Measurements from ENCODE around the gene TMEM18. TPM values are rescaled to one million over a fixed set of nuclear protein-coding genes. Genes with fewer than 3 reads are reported as not detected.

TMEM18 gene
- total and polyA plus RNA-seq, 2 of the 13 experiments (the other 11 are each of a cell fraction or from before 2014, with no cell fraction given): 45.9 to 49.4 TPM

DNA sequence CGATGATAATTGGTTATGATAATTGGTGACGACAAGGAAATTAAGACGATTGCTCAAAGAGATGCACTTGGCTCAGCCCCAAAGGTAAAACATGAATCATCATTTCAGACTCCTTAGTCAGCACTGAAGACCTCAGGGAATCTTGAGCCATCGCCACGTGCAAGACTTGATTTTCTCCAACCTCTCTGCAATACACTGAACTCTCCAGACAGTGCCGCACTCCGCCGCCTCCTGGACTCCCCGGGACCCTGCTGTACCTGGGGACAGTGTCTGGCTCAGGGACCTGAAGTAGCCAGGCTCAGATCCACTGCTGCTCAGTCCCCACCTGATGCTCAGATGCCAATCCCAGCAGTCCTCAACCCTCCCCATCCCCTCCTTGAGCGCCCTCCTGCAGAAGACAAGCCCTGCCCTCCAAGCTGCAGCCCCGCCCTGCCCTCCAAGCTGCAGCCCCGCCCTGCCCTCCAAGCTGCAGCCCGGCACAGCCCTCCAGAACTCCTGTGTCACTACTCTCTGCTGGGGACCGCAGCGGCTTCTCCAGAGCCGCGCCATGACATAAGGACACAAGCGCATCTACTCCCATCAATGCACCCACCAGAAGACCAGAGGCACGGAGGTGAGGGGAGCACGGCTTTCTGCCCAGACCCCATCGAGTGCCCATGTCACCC, 1.1 kb downstream of the TMEM18 start (continued):
- TF ChIP-seq, protein P1, sequence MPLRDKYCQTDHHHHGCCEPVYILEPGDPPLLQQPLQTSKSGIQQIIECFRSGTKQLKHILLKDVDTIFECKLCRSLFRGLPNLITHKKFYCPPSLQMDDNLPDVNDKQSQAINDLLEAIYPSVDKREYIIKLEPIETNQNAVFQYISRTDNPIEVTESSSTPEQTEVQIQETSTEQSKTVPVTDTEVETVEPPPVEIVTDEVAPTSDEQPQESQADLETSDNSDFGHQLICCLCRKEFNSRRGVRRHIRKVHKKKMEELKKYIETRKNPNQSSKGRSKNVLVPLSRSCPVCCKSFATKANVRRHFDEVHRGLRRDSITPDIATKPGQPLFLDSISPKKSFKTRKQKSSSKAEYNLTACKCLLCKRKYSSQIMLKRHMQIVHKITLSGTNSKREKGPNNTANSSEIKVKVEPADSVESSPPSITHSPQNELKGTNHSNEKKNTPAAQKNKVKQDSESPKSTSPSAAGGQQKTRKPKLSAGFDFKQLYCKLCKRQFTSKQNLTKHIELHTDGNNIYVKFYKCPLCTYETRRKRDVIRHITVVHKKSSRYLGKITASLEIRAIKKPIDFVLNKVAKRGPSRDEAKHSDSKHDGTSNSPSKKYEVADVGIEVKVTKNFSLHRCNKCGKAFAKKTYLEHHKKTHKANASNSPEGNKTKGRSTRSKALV (CRISPR knock-in tag; IDR thresholded peaks at IDR 0.05): no peak
- no peak for TF ChIP-seq HNRNPUL1 (IDR thresholded peaks at IDR 0.05; ENCODE audit: low read depth, low read length)
- no peak for TF ChIP-seq NFYC (CRISPR knock-in tag; IDR thresholded peaks at IDR 0.05)
- TF ChIP-seq FOXJ3 (CRISPR knock-in tag; IDR thresholded peaks at IDR 0.05; ENCODE audit: borderline replicate concordance): no peak
- no peak for TF ChIP-seq GATAD1 (CRISPR knock-in tag; IDR thresholded peaks at IDR 0.05)
- no peak for TF ChIP-seq WIZ (CRISPR knock-in tag; IDR thresholded peaks at IDR 0.05)
- TF ChIP-seq ZNF224 (CRISPR knock-in tag; IDR thresholded peaks at IDR 0.05): no peak; the same call in 1 of the 2 replicates
- no peak for TF ChIP-seq ZSCAN25 (CRISPR knock-in tag; IDR thresholded peaks at IDR 0.05)
- no peak for TF ChIP-seq MBD4 (IDR thresholded peaks at IDR 0.05; ENCODE audit: borderline replicate concordance, low read length)
- peak; percentile 34; the same call in 1 of the 2 replicates for TF ChIP-seq IRF2 (CRISPR knock-in tag; IDR thresholded peaks at IDR 0.05)
- TF ChIP-seq, protein P2, sequence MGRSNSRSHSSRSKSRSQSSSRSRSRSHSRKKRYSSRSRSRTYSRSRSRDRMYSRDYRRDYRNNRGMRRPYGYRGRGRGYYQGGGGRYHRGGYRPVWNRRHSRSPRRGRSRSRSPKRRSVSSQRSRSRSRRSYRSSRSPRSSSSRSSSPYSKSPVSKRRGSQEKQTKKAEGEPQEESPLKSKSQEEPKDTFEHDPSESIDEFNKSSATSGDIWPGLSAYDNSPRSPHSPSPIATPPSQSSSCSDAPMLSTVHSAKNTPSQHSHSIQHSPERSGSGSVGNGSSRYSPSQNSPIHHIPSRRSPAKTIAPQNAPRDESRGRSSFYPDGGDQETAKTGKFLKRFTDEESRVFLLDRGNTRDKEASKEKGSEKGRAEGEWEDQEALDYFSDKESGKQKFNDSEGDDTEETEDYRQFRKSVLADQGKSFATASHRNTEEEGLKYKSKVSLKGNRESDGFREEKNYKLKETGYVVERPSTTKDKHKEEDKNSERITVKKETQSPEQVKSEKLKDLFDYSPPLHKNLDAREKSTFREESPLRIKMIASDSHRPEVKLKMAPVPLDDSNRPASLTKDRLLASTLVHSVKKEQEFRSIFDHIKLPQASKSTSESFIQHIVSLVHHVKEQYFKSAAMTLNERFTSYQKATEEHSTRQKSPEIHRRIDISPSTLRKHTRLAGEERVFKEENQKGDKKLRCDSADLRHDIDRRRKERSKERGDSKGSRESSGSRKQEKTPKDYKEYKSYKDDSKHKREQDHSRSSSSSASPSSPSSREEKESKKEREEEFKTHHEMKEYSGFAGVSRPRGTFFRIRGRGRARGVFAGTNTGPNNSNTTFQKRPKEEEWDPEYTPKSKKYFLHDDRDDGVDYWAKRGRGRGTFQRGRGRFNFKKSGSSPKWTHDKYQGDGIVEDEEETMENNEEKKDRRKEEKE (IDR thresholded peaks at IDR 0.05): no peak
- TF ChIP-seq, protein P3, sequence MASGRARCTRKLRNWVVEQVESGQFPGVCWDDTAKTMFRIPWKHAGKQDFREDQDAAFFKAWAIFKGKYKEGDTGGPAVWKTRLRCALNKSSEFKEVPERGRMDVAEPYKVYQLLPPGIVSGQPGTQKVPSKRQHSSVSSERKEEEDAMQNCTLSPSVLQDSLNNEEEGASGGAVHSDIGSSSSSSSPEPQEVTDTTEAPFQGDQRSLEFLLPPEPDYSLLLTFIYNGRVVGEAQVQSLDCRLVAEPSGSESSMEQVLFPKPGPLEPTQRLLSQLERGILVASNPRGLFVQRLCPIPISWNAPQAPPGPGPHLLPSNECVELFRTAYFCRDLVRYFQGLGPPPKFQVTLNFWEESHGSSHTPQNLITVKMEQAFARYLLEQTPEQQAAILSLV (CRISPR knock-in tag; IDR thresholded peaks at IDR 0.05; ENCODE audit: borderline replicate concordance): 0 out of 2 replicates have a peak, but pooled peaks have one; percentile 61
- TF ChIP-seq ZBTB20 (CRISPR knock-in tag; IDR thresholded peaks at IDR 0.05; ENCODE audit: borderline replicate concordance, low read depth): no peak; the same call in 1 of the 2 replicates
- 0 out of 2 replicates have a peak, but pooled peaks have one; percentile 24 for TF ChIP-seq ZNF550 (CRISPR knock-in tag; IDR thresholded peaks at IDR 0.05; ENCODE audit: borderline replicate concordance)
- TF ChIP-seq, protein P4, sequence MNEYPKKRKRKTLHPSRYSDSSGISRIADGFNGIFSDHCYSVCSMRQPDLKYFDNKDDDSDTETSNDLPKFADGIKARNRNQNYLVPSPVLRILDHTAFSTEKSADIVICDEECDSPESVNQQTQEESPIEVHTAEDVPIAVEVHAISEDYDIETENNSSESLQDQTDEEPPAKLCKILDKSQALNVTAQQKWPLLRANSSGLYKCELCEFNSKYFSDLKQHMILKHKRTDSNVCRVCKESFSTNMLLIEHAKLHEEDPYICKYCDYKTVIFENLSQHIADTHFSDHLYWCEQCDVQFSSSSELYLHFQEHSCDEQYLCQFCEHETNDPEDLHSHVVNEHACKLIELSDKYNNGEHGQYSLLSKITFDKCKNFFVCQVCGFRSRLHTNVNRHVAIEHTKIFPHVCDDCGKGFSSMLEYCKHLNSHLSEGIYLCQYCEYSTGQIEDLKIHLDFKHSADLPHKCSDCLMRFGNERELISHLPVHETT (CRISPR knock-in tag; conservative IDR thresholded peaks at IDR 0.05): no peak
- peak; percentile 50; the same call in 1 of the 2 replicates for TF ChIP-seq ZNF263 (CRISPR knock-in tag; IDR thresholded peaks at IDR 0.05)
- no peak for TF ChIP-seq RBM39 (IDR thresholded peaks at IDR 0.05; ENCODE audit: low read depth, low read length, poor library complexity, severe bottlenecking)
- no peak for TF ChIP-seq ZNF101 (CRISPR knock-in tag; IDR thresholded peaks at IDR 0.05; ENCODE audit: borderline replicate concordance, low read depth)
- no peak for TF ChIP-seq NFYB (CRISPR knock-in tag; IDR thresholded peaks at IDR 0.05)
- TF ChIP-seq ZFAT (CRISPR knock-in tag; conservative IDR thresholded peaks at IDR 0.05): no peak
- no peak for TF ChIP-seq ZNF451 (CRISPR knock-in tag; IDR thresholded peaks at IDR 0.05)
- no peak for TF ChIP-seq NR2F2 (IDR thresholded peaks at IDR 0.05; ENCODE audit: borderline replicate concordance, low read depth)
- no peak for TF ChIP-seq HDAC6 (IDR thresholded peaks at IDR 0.05; ENCODE audit: low read depth, low read length)
- TF ChIP-seq ZNF567 (CRISPR knock-in tag; IDR thresholded peaks at IDR 0.05; ENCODE audit: borderline replicate concordance): no peak

All from HepG2 (cell line).